Stimulated activated CD4-positive, alpha-beta T cell treated with anti-CD3 and anti-CD28 coated beads, Interleukin-1b, Interleukin-23, amount 100 ng/mL, for 48 hours (primary cell): ENCODE results near the gene PHC2.

Source experiments
- DNase-seq: peaks from one replicate; pipeline ENCODE4 v3.0.0-alpha.2; 2020

The PHC2 gene

GRCh38 chr1:33414879-33415278 is 16.0 kb downstream of the PHC2 start:
- DNase-seq: no peak

DNA sequence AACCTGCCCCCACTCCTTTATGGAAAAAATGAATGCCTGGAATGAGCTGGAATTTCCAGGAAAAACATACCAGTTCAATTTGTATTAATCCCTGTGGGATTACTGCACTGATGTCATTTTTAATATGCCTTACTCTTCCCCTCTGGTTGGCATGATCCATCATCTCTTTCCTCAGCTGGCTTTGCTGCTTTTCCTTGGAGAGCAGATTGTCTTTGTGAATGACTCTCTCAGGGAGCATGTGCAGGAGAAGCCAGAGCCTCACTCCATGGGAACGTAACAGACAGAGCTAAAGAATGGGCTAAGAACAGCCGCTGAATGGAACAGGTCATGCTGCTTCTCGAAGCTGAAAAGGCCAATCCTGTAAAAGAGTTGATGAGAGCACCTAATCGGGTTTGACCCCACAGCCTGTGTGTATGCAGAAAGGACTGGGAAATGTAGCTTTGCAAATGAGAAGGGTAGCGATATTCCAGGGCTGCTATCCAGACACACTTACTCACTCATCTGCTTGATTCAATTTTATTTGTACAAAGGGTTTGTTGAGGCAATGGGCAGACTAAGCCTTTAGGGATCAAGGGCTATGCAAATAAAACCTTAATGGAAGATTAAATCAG is 20.7 kb downstream of the PHC2 start:
- no peak for DNase-seq

DNA sequence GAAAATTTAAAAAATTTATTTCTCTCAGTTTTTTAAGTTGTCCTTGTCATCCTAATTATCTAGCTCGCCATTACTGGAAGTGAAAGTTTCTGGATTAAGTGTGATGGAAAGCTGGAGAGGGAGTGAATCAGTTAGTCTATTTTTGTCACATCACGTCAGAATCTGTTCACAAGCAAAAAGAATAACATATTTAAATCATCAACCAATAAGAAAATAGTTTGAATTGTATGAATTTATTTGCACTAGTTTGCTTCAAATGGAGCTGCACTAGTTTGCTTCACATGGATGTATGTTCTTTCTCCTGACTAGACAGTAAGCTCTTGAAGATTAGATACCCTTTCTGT is 22.8 kb downstream of the PHC2 start:
- DNase-seq: no peak

- no peak for DNase-seq
These were observed 23.4 kb downstream of the PHC2 start for GRCh38 chr1:33407352-33408092.

DNA sequence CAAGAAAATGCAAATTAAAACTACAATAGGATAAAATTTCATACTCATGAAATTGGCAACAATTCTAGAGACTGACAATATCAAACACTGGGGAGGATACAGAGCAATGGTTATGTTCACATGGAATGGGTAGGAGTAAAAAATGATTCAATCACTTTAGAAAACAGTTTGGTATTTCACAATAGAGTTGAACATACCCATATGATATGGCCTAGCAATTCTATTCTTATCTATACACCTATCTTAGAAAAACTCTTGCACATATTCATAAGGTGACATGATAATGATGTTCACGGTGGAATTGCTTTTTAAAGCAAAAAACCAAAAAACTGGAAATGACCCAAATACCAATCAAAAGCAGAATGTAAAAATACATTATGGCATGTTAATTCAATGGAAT is 28.7 kb downstream of the PHC2 start:
- no peak for DNase-seq

- DNase-seq: no peak
These were observed 29.4 kb downstream of the PHC2 start for GRCh38 chr1:33401471-33401870.

- DNase-seq: no peak
These were observed 30.6 kb downstream of the PHC2 start for GRCh38 chr1:33400153-33400911.

GRCh38 chr1:33399375-33399774 is 31.5 kb downstream of the PHC2 start:
- DNase-seq: no peak

DNA sequence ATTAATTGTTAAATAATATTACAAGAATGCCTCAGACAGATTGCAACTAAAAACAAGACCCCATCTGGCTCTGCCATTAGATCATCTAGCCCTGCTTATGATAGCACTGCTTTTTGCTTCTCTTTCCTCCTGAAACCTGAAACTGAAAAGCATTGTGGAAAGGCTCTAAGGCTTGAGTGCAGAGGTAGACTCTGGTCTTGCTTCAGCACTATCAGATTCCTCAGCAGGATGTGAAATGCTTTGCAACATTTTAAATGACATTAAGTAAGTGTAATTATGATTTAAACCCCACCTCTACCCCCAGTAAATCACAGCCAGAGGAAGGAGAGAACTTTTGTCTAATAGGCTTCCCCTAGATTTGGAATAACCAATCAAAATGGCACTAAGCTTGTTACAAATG is 32.9 kb downstream of the PHC2 start:
- DNase-seq: no peak

- DNase-seq: no peak
These were observed 33.8 kb downstream of the PHC2 start for GRCh38 chr1:33397125-33397506.

GRCh38 chr1:33396188-33397124 is 34.4 kb downstream of the PHC2 start:
- DNase-seq: no peak

- no peak for DNase-seq
These were observed 36.1 kb downstream of the PHC2 start for GRCh38 chr1:33394770-33395169.

- DNase-seq: no peak
These were observed 36.9 kb downstream of the PHC2 start for GRCh38 chr1:33393991-33394390.

GRCh38 chr1:33393524-33393923 is 37.4 kb downstream of the PHC2 start:
- no peak for DNase-seq

DNA sequence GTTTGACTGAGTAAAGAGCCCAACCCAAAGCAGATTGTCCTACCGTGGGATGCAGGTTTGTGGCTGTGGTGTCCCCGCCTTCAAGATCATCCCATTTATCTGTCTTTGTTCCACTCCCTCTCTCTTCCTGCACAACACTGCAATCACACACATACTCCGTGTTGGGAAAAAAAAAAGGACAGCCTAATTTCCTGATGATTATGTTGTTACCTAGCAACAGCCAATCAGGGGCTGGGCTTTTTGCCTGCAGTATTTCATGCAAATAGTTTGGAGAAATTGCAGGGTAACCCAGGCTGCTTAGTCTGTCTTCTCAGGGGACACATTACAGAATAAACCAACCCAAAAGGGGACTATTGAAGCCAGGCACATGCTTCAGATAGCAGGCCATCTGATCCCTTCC is 38.3 kb downstream of the PHC2 start:
- no peak for DNase-seq

GRCh38 chr1:33392206-33392605 is 38.7 kb downstream of the PHC2 start:
- no peak for DNase-seq

GRCh38 chr1:33391343-33392078 is 39.4 kb downstream of the PHC2 start:
- DNase-seq: no peak

- no peak for DNase-seq
These were observed 40.4 kb downstream of the PHC2 start for GRCh38 chr1:33390542-33390941.

DNA sequence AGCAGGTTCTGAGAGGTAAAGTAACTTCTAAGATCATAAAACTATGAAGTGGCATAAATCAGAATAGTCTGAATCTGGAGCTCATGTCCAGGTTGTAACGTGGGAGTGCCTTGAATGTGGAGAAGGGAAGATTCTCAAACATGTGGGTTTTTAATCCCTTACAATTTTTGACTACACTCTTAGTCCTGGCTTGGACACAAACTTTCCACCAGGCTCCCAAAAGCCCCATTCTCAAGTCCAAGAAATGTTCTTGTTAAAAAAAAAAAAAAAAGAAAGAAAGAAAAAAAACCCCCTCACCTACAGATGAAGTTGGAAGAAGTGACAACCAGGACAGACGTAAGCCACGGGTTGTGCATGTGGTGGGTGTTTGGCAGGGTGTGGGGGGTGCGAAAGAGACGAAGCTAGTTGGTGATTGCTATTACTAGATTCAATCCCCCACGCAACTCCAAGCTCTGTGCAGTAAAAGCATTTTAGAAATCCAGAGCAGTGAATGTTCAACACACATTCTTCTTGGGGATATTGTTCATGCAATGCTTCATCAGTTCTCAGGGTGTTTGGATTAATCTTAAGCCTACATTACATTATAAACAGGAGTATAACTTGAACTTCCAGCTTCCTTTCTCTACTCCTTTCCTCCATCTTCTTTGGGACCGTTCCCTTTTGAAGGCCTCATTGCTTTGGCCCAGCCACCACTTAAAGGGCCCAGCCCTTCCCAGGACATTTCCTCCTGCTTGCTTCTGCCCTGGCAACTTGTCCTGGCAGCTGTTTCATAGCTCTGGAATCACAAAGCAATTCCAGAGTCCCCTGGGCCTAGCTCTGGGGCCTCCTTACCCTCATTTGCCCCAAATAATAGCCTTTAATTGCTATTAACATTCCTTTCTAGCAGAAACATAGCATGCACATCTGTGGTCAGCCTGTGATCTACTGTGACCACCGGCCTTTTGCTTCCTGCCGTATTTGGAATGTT is 41.8 kb downstream of the PHC2 start:
- DNase-seq: no peak

GRCh38 chr1:33387625-33388024 is 43.3 kb downstream of the PHC2 start:
- no peak for DNase-seq

GRCh38 chr1:33385251-33385650 is 45.6 kb downstream of the PHC2 start:
- DNase-seq: no peak
